OCI-LY3 (cell line): ENCODE data around the gene PLCB1.

Source experiments
- H2AFZ ChIP-seq: fragments of 200-600, 300-600 bp; shearing (Covaris generic); 2 replicates; pipeline ENCODE4 v1.6.0; 2014; ENCODE audit warnings: antibody characterized with exemption, low read depth, low read length
- H3K27ac ChIP-seq: fragments of 200-600, 300-600 bp; sonication (generic); 2 replicates; pipeline ENCODE4 v1.5.1; 2014; ENCODE audit warnings: mild to moderate bottlenecking, low read length, moderate library complexity, mixed read lengths
- H3K27me3 ChIP-seq: fragments of 200-600, 300-600 bp; sonication (generic); 2 replicates; pipeline ENCODE4 v1.6.1; 2014; ENCODE audit warnings: low read depth, low read length, mixed read lengths
- H3K36me3 ChIP-seq: fragments of 200-600, 300-600 bp; sonication (generic); replicated peaks from 2 replicates; pipeline ENCODE3; 2014; ENCODE audit warnings: low read depth, low read length, mixed read lengths
- H3K4me1 ChIP-seq: fragments of 300-600, 200-600 bp; sonication (generic); 2 replicates; pipeline ENCODE4 v1.6.1; 2014; ENCODE audit warnings: low read length, mixed read lengths
- H3K4me2 ChIP-seq: fragments of 200-600, 300-600 bp; sonication (generic); 2 replicates; pipeline ENCODE4 v1.6.1; 2014; ENCODE audit warnings: low read length, mixed read lengths
- H3K4me3 ChIP-seq: fragments of 300-600, 200-600 bp; sonication (generic); 2 replicates; pipeline ENCODE4 v1.5.1; 2014; ENCODE audit warnings: antibody characterized with exemption, mild to moderate bottlenecking, low read length, moderate library complexity
- H3K79me2 ChIP-seq: fragments of 300-600, 200-600 bp; shearing (Covaris generic); 2 replicates; pipeline ENCODE4 v1.6.1; 2014; ENCODE audit warnings: mild to moderate bottlenecking, low read length, mixed read lengths
- H3K9ac ChIP-seq: fragments of 300-600, 200-600 bp; shearing (Covaris generic); 2 replicates; pipeline ENCODE4 v1.6.0; 2014; ENCODE audit warnings: mild to moderate bottlenecking, low read length, moderate library complexity
- H3K9me3 ChIP-seq: fragments of 200-600, 300-600 bp; shearing (Covaris generic); 2 replicates; pipeline ENCODE4 v1.6.1; 2014; ENCODE audit warnings: low read length, mixed read lengths; ENCODE audit not compliant: insufficient read depth
- H4K20me1 ChIP-seq: fragments of 200-600, 300-600 bp; sonication (generic); 2 replicates; pipeline ENCODE4 v1.6.1; 2016; ENCODE audit warnings: low read length, mixed read lengths; ENCODE audit not compliant: insufficient read depth
- EZH2phosphoT487 ChIP-seq: fragments of 200-600 bp; shearing (Covaris generic); IDR thresholded peaks from 2 replicates; pipeline ENCODE4 v1.6.1; 2018; ENCODE audit warnings: antibody characterized with exemption, mixed run types, low read depth
- TF ChIP-seq, protein P1 (sequence below): fragments of 200-600, 300-600 bp; sonication (generic); IDR thresholded peaks from 2 replicates; pipeline ENCODE4 v1.5.1; 2014; ENCODE audit warnings: antibody characterized with exemption, low read length, low read depth

The PLCB1 gene

DNA sequence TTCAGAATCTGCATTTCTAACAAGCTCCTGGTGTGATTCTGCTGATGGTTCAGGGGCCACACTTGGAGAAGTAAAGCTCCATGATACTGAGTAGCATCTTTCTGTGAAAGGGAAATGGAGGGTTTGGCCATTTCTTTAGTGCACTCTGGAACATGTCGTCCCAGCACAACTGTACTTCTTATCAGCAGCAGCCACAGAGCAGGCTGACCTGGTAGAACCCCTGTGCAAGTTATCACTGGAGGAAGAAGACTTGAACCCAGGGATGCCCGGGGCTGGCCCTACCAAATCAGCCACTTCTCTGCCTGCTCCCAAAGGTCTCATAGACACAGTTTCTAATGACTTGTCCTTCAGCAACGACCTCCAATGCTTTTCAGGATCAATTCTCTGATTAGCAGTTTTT, 582.1 kb downstream of the PLCB1 start:
- peaks cover 24% of the 10 kb centered on the region for H3K27me3 ChIP-seq
- H3K4me2 ChIP-seq = no peak overlapping the region
- H3K9ac ChIP-seq = no peak overlapping the region
- no peaks in the 10 kb centered on the region for H3K9me3 ChIP-seq
- H3K27ac ChIP-seq = no peak overlapping the region
- TF ChIP-seq, protein P1, sequence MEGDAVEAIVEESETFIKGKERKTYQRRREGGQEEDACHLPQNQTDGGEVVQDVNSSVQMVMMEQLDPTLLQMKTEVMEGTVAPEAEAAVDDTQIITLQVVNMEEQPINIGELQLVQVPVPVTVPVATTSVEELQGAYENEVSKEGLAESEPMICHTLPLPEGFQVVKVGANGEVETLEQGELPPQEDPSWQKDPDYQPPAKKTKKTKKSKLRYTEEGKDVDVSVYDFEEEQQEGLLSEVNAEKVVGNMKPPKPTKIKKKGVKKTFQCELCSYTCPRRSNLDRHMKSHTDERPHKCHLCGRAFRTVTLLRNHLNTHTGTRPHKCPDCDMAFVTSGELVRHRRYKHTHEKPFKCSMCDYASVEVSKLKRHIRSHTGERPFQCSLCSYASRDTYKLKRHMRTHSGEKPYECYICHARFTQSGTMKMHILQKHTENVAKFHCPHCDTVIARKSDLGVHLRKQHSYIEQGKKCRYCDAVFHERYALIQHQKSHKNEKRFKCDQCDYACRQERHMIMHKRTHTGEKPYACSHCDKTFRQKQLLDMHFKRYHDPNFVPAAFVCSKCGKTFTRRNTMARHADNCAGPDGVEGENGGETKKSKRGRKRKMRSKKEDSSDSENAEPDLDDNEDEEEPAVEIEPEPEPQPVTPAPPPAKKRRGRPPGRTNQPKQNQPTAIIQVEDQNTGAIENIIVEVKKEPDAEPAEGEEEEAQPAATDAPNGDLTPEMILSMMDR = no peak
- TF ChIP-seq EZH2phosphoT487 = no peak
- H3K4me1 ChIP-seq = no peaks in the 10 kb centered on the region
- H2AFZ ChIP-seq = no peak overlapping the region
- no peak overlapping the region for H3K4me3 ChIP-seq
- no peaks in the 10 kb centered on the region for H3K36me3 ChIP-seq
- no peaks in the 10 kb centered on the region for H3K79me2 ChIP-seq
- no peaks in the 10 kb centered on the region for H4K20me1 ChIP-seq

DNA sequence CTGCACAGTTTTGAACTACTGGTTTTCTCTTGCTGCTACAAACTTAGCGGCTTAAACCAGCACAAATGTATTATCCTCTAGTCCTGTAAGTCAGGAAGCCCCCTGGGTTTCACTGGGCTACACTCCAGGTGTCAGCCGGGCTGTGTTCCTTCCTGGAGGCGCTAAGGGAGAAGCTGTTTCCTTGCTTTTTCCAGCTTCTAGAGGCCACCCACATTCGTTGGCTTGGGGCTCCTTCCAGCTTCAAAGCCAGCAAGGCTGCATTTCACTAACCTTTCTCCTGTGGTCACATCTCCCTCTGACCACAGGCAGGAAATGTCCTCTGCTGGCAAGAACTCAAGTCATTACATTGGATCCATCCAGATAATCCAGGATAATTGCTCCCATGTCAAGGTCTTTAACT, 586.2 kb downstream of the PLCB1 start:
- H2AFZ ChIP-seq = no peak overlapping the region
- no peaks in the 10 kb centered on the region for H4K20me1 ChIP-seq
- H3K9me3 ChIP-seq = no peaks in the 10 kb centered on the region
- TF ChIP-seq, protein P1 = no peak
- TF ChIP-seq EZH2phosphoT487 = no peak
- H3K4me1 ChIP-seq = peaks cover 13% of the 10 kb centered on the region; the same call in 1 of the 2 replicates
- H3K79me2 ChIP-seq = no peaks in the 10 kb centered on the region
- H3K4me2 ChIP-seq = no peak overlapping the region
- no peaks in the 10 kb centered on the region for H3K36me3 ChIP-seq
- H3K9ac ChIP-seq = no peak overlapping the region
- H3K4me3 ChIP-seq = no peak overlapping the region
- H3K27me3 ChIP-seq = peaks cover 21% of the 10 kb centered on the region
- no peak overlapping the region for H3K27ac ChIP-seq

DNA sequence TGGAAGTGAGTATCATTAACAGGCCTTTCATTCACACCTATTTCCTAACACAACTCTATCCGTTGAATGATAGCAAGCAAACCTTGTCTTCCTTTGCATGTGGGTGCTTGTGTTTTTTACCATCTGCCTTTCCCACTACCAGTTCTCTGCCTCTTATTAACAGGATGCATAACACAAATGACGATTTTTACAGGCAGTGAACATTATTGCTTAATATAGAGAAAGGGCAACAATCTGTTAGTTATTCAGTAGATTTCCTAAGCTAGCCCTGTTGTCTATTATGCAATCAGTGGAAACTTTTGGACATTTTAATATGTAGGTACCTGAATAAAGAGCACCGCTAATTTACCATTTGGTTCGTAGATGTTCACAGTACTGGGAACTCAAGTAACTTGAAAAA, 588.0 kb downstream of the PLCB1 start:
- TF ChIP-seq EZH2phosphoT487 = no peak
- TF ChIP-seq, protein P1 = no peak
- no peaks in the 10 kb centered on the region for H4K20me1 ChIP-seq
- H3K27me3 ChIP-seq = peaks cover 15% of the 10 kb centered on the region
- H3K4me2 ChIP-seq = no peak overlapping the region
- H3K4me1 ChIP-seq = peaks cover 13% of the 10 kb centered on the region; the same call in 1 of the 2 replicates
- H3K9me3 ChIP-seq = no peaks in the 10 kb centered on the region
- no peak overlapping the region for H2AFZ ChIP-seq
- H3K27ac ChIP-seq = no peak overlapping the region
- no peaks in the 10 kb centered on the region for H3K79me2 ChIP-seq
- H3K9ac ChIP-seq = no peak overlapping the region
- no peaks in the 10 kb centered on the region for H3K36me3 ChIP-seq
- H3K4me3 ChIP-seq = no peak overlapping the region

DNA sequence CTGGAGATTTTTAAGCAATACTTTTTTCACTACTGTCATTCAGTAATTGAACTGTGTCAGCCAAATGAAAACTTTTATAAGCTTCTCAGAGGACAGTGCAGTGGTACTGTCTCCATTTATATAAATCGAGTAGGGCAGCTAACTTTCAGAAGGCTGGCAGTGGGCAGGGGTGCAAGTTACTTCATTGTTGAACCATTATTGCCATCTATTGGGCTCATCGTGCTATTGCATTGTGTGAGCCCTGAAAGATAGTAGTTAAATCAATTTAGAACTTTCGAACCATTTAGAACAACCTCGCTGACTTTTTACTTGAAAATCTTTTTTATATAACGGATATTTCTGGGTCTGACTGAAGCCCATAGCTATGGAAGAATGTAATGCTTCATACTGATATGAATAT, 589.0 kb downstream of the PLCB1 start:
- no peak overlapping the region for H3K9ac ChIP-seq
- no peaks in the 10 kb centered on the region for H4K20me1 ChIP-seq
- H3K9me3 ChIP-seq = no peaks in the 10 kb centered on the region
- TF ChIP-seq, protein P1 = peak; percentile 93
- no peak for TF ChIP-seq EZH2phosphoT487
- H3K79me2 ChIP-seq = no peaks in the 10 kb centered on the region
- peaks cover 13% of the 10 kb centered on the region; the same call in 1 of the 2 replicates for H3K4me1 ChIP-seq
- H3K27me3 ChIP-seq = peaks cover 11% of the 10 kb centered on the region
- peak overlapping the region; percentile 39; the same call in 1 of the 2 replicates for H3K4me2 ChIP-seq
- H2AFZ ChIP-seq = no peak overlapping the region; the same call in 1 of the 2 replicates
- H3K36me3 ChIP-seq = no peaks in the 10 kb centered on the region
- H3K27ac ChIP-seq = no peak overlapping the region
- no peak overlapping the region for H3K4me3 ChIP-seq
